ENCODE data around the gene ISG20.

ISG20 gene

DNA sequence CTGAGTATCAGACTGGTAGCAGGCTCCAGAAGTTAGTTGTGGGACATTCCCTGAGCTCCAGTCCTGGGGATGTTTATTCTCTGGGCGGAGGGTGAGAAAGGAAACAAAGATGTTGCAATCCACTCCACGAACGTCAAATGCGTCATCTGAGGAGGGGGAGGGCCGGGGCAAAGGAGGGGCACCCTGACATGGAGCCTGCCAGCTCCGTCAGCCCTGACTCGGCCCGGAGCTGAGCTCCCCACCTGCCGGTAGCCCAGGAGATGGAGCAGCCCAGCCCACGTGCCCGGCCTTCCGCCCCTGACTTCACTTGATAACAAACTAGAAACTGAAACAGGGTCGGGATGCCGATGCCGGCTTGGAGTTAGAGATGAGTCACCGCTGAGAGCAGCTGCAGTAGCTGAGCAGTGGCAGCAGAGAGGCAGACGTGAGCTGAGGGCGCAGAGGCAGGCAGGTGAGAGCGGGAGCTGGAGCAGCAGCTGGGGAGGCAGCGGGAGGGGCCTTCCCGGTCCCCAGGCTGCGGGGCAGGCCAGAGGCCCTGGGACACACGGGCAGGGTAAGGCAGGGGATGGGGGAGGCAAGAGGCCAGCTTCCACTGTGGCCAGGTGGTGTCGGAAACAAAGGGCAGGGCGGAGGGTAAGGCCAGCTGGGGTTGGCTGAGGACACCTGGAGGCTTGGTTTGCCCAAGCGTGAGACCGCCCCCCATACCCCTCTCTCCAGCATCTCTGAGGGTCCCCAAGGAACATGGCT is at the start of gene ISG20:
Gene ISG20, plus strand, starts transcription at position 391 of the 747 bp plus-strand sequence. Its CDS starts 351 bp downstream, at position 742.
- peak; percentile 92 to 95 for DNase-seq

DNA sequence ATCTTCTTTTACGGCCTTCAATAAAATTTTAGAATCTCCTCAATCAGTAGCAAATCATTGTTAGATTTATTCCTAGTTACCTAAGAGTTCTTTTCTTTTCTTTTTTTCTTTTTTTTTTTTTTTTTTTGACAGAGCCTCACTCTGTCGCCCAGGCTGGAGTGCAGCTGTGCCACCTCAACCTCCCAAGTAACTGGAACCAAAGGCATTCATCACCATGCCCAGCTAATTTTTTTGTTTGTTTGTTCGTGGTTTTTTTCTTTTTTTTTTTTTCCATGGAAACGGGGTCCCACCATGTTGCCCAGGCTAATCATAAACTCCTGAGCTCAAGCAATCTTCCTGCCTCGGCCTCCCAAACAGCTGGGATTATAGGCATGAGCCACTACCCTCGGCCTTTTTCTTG is 48.1 kb upstream of the ISG20 start:
- no peak for DNase-seq

DNA sequence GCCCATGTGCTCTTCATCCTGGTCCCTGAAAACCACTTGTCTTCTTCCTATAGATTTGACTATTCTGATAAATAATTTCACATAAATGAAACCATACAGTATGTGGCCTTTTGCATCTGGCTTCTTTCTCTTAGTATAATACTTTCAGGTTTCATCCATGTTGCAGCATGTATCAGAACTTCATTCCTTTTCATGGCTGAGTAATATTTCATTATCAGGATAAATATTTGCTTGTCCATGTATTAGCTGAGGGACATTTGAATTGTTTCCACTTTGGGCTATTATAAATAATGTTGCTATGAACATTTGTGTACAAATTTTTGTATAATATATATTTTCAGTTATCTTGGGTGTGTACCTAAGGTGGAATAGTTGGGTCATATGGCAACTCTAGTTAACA is 47.4 kb upstream of the ISG20 start:
- no peak for DNase-seq

DNA sequence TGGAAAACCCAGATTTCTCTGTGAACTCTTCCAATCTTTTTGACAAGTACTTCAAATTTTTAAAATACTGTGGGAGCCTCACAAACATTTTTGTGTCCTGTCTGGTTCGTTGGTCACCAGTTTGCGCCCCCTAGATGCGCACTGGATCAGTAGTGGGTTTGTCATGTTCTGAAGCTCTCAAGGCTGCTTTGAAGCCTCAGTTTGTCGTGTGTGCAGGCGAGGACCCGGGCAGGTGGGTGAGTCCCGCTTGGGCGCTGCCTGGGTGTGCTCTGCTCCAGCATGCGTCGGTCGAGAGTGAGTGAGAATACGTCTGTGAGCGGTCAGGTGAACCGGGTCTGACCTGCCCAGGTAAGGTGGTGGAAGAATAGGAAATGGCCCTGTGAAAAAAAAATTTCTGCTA is 34.9 kb upstream of the ISG20 start:
- no peak for DNase-seq

DNA sequence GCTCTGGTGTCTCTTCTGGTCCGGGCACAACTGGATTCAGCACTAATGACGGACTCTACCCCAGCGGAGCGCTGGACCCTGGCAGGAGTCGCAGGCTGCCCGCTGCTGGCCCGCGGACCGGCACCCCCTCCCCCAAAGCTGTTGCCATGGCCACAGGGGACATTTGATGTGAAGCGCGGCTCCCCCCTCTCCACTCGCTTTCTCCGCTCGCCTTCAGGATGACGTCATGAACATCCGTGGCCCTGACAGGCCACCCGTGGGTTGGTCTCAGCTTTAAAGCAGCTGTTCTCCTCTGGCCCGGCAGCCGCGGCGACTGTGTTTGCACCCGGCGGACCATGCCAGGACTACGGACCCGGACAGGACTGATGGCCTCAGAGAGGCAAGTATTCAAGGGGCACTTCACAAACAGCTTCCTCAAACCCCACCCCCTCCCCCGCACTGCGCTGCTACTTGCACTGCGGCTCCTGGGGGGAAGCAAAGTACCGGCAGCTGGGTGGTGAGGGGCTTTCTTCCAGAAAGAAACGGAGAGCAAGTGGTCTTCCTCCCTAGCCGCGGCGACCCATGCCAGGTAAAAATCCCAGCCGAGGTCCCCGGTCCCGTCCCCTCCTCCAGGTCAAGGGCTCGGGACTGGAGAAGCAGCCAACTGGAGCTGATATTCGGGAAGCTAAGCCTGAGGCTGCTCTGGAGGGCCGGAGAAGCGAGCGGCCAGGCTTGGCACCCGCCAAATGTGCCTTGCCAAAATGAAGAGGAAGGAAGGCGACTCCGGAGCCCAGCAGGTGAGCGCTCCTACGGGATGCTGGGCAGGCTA is 34.2 kb upstream of the ISG20 start:
- no peak for DNase-seq

DNA sequence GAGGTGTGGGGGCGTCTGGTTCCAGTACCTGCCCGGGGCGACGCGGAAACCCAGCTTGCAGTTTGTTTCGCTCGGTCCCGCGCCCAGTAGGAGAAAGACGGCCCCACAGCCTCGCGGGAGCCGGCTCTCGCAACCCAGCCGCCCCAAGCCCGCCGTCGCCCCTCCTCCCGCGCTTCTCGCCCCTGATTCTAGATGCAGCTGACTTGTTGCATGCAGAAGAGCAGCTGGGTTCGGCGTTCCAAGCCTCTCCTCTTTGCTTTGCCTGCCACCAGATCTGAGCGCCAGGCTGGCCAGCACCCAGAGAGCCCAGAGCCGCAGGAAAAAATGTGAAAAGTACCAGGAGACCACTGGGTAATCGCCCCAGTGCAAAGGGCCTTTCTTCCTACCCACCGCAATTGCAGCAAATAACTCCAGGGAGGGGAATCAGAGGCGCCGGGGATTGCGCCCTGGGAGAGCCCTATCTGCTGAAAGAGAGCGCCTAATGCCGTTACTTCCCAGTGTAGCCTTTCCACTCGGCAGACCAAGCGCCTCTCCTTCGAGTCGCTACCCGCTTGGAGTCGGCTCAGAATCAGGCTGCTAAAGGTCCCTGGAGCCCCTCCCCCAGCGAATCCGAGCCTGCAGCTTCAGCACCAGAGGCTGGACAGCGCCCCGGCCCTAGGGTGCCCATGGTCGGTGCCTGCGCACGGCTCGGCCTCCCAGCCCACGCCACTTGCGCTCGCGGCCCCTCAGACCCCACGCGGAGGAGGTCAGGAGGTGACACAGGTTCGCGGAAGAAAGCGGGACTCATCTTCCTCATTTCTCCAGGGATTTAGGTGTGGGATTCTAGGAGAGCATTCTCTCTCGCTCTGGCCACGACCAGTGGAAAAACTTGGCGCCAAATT is 33.4 kb upstream of the ISG20 start:
- peak; percentile 53 to 65 for DNase-seq

DNA sequence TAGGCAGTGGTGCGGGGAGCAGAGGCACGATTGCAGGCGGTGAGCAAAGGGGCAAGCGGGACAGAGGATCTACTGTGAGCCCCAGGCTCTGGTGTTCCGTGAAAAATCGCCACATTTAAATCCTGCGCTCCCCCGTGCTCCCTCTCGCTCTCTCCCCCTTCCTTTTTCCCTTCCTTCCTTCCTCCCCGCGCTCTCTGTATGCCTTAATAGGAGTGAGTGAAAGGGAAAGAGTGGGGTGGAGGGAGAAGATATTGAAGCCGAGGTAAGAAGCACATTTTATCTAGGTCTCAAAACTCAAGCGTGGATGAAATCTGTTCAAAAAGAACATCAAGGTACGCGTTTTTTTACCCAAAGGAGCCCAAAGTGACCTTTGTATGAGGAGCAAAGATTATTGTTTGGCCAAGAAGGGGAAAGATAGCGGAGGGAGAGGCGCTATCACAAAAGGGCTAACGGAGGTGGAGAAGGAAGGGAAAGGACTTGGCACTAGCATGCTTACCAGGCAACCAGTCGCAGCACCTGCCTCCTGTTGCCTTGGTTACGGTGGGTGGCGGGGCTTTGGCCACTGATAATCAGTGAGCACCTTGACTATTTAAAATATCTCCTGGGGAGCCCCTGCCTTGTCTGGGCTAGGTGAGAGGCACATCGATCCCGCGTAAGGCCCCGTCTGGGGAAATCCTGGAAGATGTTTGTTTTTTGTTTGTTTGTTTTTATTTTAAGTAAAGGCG is 32.6 kb upstream of the ISG20 start:
- no peak for DNase-seq

DNA sequence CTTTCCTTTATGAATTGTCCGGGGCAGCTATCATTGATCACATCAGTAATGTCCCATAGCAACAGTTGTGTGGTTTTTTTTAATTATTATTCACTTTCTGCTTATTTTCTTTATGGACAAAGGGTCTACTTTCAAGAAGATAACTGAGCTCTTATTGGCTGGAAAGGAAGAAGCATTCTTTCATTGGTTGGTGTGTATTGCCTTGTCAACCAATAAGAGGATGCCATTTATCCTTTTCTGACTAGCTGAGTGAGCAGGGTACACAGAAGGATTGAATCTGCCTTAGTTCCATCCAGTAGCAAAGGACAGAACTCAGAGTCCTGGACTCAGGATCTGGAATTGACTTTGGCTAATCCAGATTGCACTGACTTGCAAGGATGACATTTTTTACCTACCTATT is 30.9 kb upstream of the ISG20 start:
- DNase-seq = no peak

DNA sequence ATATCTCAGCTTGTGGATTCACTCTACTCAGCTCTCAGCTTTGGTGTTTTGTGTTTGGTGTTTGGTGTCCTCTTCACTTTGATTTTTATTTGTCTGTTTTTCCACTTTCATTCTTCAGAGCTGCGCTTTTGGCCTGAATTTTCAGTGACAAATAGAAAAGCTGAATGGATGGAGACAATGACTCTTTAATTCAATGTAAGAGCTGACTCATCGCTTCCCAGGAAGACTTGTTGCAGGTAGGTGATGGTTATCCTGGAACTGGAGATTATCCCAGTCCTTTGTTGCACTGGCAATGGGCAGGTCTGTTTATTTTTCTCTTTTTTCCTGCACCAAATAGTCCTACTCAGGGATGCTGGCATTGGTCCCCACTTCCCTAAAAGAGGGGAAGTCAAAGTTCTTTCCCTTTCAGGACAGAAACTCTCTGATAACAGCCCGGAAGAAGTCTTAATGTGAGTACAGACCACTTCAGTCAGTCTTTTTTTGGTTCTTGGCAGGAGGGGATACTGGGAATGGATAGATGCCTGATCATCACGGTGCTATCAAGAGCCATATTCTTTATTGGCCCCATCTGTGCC is 30.1 kb upstream of the ISG20 start:
- no peak for DNase-seq

DNA sequence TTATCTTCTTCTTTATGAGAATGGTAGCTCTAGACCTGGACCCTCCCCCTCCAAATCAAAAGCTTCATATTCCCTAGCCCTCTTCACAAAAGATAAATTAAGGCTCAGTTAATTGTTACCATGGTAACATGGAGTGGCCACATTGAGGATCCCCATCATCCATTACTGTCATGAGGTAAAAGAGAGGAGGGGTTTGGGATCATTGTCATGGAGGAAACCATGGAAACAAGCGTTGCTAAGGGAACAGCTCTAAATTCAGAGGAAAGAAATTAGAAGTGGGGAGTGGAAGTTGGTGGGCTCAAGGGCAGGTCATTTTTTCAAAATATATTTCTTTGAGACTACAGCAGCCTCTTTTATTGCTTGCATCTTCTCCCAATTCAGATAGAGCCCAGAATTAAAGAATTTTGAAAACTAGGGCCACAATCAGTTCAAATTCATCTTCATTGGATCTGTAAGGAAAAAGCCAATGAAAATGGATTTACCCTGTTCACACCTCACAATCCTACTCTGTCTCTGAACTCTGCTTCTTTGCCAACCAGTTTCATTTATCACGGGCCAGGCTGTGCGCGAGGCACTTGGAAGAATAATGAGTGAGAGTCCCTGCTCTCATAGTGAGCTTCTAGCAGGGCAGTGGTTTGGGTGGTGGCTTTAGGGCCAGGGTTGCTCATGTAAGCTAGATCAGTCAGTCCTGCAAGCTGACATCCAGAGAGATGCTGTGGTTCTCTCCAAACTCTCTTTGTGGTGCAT is 29.3 kb upstream of the ISG20 start:
- no peak for DNase-seq

DNA sequence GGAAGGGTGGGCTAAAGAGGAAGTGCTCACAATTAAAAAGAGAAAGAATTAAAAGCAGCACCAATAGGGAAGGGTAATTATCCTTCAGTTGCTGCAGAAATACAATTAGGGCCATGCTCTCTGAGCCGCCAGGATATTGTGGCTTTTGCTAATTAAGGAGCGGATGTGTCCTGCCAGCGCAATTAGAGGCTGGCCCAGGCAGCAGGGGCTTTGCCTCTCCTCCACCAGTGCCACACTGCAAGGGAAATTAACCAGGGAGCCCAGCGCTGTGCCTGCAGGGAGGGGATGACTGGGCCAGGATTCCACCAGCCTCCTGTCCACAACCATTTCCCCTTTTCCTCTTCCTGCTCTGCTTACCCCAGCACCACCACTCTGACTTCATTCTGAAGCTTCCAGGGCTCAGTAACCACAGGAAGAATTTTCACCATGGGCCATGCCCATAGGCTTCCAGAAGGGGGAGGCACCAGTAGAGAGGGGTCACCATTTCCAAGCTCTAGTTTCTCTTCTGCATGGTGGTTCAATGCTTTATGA is 28.1 kb upstream of the ISG20 start:
- DNase-seq = no peak

- no peak for DNase-seq
These were observed 26.5 kb upstream of the ISG20 start for GRCh38 chr15:88612186-88612796.

DNA sequence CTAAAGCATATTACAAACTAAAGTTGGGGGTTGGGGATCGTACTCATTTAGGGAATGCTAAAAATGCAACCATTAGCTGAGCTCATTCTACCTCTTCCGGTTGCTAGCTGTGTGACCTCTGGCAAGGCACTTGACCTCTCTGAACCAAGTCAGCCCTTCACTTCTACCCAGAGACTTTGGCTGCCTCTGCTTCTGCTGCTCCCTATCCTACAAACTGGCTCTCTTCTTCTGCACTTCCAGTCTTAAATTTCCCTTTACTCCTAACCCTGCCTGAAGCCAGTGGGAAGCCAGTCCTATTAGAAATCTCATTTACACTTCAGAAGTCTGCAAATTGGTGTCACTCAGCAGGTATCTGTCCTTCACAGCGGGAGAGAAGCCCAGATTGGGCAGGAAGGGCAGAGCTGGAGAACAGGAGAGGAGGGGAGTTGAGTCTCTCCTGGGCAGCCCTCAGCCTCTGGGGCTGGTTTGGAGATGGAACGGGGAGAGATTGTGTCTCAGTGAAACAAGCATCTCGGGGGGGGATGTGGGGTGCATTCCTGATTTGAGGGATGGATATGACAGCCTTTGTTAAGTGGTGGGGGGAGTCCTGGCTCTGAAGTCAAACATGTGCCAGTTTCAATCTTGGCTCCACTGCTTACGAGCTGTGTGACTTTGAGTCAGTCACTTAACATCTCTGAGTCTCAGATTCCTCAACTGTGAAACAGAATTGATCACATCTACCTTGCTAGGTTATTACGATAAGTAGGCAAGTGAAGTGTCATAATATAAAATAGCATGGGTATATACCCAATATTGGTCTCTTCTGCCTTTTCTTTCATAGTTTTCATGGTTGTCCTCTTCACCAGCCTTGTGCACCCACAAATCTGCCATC is 25.5 kb upstream of the ISG20 start:
- no peak for DNase-seq

DNA sequence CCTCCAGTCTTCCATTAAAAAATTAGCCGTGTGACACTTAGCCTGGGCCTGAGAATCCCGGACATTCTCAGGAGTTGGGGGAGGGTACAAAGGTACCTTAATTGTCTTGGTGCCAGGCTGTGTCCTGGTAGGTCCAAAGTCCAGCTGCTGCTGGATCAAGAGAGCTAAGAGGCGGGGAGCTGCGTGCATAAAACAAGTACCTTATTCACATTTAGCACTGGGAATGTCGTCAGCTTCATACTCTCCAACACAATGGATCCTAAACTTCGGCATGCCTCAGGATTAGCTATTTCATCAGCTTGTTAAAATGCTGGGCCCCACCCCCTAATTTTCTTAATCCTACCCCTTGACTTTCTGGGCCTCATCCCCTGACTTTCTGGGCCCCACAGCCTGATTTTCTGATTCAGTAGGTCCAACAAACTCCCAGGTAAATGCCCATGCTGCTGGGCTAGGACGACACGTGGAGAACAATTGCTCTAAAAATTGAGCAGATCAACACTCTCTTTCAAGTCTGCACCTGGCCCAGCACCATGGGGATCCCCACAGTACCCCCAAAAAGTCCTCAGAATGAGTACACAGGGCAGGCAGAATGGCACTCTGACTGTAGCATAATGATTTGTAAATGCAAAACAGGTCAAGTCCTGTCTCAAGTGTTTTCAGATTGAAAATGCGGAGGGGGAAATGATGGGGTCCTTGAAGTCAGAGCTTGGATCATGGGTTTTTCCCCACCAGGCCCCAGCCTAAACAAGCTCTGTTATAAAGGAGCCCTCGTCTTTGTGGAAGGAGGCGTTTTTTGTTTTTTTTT is 23.3 kb upstream of the ISG20 start:
- DNase-seq = no peak

- DNase-seq = no peak
These were observed 22.6 kb upstream of the ISG20 start for GRCh38 chr15:88616240-88616639.

GRCh38 chr15:88617031-88617722 is 21.6 kb upstream of the ISG20 start:
- DNase-seq = no peak

DNA sequence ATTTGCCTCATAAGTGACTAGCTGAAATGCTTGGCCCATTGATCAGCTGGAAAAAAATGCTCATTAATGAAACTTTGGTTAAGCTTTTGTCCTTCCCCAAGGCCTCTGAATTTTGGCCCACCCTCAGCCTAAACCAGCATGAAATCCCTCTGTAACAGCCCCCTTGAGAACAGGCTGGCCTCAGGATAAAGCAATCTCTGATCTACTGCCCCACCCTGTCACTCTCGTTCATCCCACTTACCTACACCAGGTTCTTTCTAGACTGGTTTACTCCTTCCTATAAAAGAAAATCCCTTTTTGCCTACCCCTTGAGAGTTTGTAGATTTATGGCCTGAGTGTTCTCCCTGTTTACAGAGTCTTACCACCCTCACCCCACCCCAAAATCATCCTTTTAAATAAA is 21.0 kb upstream of the ISG20 start:
- DNase-seq = no peak

DNA sequence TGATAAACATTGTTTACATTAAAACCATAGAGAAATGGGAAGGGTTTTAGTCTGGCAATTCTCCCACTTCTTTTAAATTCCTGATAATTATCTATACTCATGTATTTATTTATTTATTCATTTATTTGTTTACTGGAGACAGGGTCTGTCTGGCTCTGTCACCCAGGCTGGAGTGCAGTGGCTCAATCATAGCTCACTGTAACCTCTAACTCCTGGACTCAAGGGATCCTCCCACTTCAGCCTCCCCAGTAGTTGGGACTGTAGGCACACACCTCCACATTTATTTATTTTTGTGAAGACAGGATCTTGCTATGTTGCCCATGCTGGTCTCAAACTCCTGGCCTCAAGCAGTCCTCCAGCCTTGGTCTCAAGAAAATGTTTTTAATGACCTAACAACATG is 20.1 kb upstream of the ISG20 start:
- no peak for DNase-seq

Data from activated CD4-positive, alpha-beta T cell treated with anti-CD3 and anti-CD28 coated beads, Interleukin-2, amount 50 U/mL, for 48 hours (primary cell).